Suprapubic skin (tissue), 4 donors: ENCODE measurements around the gene RUSF1. TPM values are rescaled to one million over a fixed set of nuclear protein-coding genes. Genes with fewer than 3 reads are reported as not detected.

Source experiments
- DNase-seq, 2 donors: peaks; one replicate each; pipeline ENCODE4 v3.0.0-alpha.2; 2019; ENCODE audit warnings: low spot score in 2 of 2
- H3K27ac ChIP-seq: fragments of 200-600 bp; sonication (generic); one replicate; pipeline ENCODE4 v1.5.1; 2019
- H3K27me3 ChIP-seq: fragments of 200-600 bp; sonication (generic); one replicate; pipeline ENCODE4 v1.5.1; 2019
- H3K36me3 ChIP-seq: fragments of 200-600 bp; sonication (generic); one replicate; pipeline ENCODE4 v1.5.1; 2019
- H3K4me1 ChIP-seq: fragments of 200-600 bp; sonication (generic); one replicate; pipeline ENCODE4 v1.5.1; 2019
- H3K4me3 ChIP-seq: fragments of 200-600 bp; sonication (generic); one replicate; pipeline ENCODE4 v1.5.1; 2019; ENCODE audit warnings: mild to moderate bottlenecking
- H3K9me3 ChIP-seq: fragments of 200-600 bp; sonication (generic); one replicate; pipeline ENCODE4 v1.5.1; 2019
- EP300 ChIP-seq: sonication (generic); formaldehyde crosslinking; IDR thresholded peaks from one replicate; pipeline ENCODE4 v1.6.1; 2017; ENCODE audit warnings: antibody characterized with exemption
- POLR2A ChIP-seq, 2 donors: fragments of 450-650 bp; IDR thresholded peaks; one replicate each; pipeline ENCODE4 v1.6.1; 2017; ENCODE audit warnings: antibody characterized with exemption in 2 of 2, mild to moderate bottlenecking in 2 of 2, moderate library complexity in 2 of 2
- POLR2AphosphoS5 ChIP-seq, 3 donors: sonication (generic); formaldehyde crosslinking; IDR thresholded peaks; one replicate each; pipeline ENCODE4 v1.6.1; 2017; ENCODE audit warnings: antibody characterized with exemption in 3 of 3
- WGBS: methylation state at CpG from one replicate; pipeline ENCODE4 v1.1.5; 2018; 5-methylcytosine and 5-hydroxymethylcytosine counted together
- total RNA-seq, 4 donors: library from RNA; depleted of rRNA; stranded (reverse); fragments of >200 nt; gene quantifications; one replicate each; pipeline ENCODE4 v1.1.0, GENCODE V29; 2016
- TF ChIP-seq, protein P1 (sequence below), 2 donors: fragments of 200-600 bp in 1 of 2; fragments of 450-650 bp in 1 of 2; sonication (generic) in 1 of 2; IDR thresholded peaks; one replicate each; pipeline ENCODE4 v1.5.1; 2016 to 2019; ENCODE audit warnings: antibody characterized with exemption in 2 of 2, mild to moderate bottlenecking in 1 of 2, moderate library complexity in 1 of 2

The RUSF1 gene
- total RNA-seq, 4 donors from 2014 or later: 44.6 to 109 (median 56.1) TPM

DNA sequence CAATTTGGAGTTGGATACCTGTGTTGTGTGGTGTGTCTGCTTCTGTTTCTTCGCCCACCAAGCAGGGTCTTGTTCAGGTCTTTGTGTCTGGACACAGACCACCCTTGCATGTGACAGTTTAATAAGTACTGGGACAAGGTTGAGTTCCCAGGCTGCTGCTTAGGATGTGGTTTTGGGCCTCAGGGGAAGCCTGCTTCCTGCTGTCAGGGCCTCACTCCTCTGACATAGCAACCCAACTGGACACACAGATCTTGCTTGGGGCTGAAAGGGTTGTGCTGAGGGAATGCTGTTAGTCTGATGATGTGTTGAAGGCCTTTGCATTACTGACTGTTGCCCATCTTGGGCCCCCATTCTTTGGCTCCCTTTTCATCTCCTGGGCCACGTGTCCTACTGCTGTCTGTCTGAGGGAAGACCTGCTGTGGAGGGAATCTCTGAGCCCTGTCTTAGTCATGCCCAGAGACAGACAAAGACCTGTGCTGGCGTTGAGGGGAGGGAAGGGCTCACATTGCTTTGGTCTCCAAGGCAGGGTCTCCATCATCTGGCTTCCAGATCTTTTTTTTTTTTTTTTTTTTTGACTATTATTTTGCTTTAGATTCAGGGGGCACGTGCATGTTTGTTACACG, 40.9 kb downstream of the RUSF1 start:
- Histone ChIP-seq H3K4me3 (no peak overlapping the region), H3K36me3 (peaks cover 45% of the 10 kb centered on the region), H3K4me1 (peaks cover 16% of the 10 kb centered on the region), H3K27ac (no peak overlapping the region), H3K27me3 (no peaks in the 10 kb centered on the region), H3K9me3 (no peaks in the 10 kb centered on the region)
- TF ChIP-seq, protein P1, sequence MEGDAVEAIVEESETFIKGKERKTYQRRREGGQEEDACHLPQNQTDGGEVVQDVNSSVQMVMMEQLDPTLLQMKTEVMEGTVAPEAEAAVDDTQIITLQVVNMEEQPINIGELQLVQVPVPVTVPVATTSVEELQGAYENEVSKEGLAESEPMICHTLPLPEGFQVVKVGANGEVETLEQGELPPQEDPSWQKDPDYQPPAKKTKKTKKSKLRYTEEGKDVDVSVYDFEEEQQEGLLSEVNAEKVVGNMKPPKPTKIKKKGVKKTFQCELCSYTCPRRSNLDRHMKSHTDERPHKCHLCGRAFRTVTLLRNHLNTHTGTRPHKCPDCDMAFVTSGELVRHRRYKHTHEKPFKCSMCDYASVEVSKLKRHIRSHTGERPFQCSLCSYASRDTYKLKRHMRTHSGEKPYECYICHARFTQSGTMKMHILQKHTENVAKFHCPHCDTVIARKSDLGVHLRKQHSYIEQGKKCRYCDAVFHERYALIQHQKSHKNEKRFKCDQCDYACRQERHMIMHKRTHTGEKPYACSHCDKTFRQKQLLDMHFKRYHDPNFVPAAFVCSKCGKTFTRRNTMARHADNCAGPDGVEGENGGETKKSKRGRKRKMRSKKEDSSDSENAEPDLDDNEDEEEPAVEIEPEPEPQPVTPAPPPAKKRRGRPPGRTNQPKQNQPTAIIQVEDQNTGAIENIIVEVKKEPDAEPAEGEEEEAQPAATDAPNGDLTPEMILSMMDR (IDR thresholded peaks at IDR 0.05): no peak
- no peak for TF ChIP-seq POLR2AphosphoS5 (IDR thresholded peaks at IDR 0.05)
- no peak for TF ChIP-seq EP300
- no peak for TF ChIP-seq POLR2A (IDR thresholded peaks at IDR 0.05)
- 72% methylated on average over 5 of the region's 5 CpGs for WGBS
- no peak for DNase-seq

DNA sequence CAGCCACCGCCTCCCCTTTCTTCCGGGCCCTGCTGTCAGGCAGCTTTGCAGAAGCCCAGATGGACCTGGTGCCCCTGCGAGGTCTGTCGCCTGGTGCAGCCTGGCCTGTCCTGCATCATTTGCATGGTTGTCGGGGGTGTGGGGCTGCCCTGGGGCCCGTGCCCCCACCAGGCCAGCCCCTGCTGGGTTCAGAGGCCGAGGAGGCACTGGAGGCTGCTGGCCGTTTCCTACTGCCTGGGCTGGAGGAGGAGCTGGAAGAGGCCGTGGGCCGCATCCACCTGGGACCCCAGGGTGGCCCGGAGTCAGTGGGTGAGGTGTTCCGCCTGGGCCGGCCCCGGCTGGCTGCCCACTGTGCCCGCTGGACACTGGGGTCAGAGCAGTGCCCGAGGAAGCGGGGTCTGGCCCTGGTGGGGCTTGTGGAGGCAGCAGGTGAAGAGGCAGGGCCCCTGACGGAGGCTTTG, 41.8 kb downstream of the RUSF1 start:
- Histone ChIP-seq H3K4me1 (peaks cover 8% of the 10 kb centered on the region), H3K9me3 (no peaks in the 10 kb centered on the region), H3K4me3 (no peak overlapping the region), H3K27me3 (no peaks in the 10 kb centered on the region), H3K27ac (no peak overlapping the region), H3K36me3 (peaks cover 49% of the 10 kb centered on the region)
- 95% methylated on average over 3 of the region's 18 CpGs for WGBS
- no peak for DNase-seq
- no peak for TF ChIP-seq POLR2A (IDR thresholded peaks at IDR 0.05)
- no peak for TF ChIP-seq POLR2AphosphoS5 (IDR thresholded peaks at IDR 0.05)
- TF ChIP-seq EP300: no peak
- TF ChIP-seq, protein P1 (IDR thresholded peaks at IDR 0.05): no peak

DNA sequence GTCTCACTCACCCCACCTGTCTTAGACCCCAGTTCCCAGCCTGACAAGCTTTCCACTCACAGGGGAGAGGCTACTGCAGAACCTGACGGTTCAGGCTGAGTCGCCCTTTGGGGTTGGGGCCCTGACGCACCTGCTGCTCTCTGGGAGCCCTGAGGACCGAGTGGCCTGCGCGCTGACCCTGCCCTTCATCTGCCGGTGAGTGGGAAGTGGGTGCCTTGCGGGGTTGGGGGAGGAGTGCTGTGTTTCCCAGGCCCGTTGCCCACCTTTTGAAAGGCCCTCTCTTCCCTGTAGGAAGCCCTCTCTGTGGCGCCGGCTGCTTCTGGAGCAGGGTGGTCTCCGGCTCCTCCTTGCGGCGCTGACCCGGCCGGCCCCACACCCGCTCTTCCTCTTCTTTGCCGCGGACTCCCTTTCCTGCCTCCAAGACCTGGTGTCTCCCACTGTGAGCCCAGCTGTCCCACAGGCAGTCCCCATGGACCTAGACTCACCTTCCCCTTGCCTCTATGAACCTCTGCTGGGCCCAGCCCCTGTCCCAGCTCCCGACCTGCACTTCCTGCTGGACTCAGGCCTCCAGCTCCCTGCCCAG, 42.3 kb downstream of the RUSF1 start:
- H3K36me3 ChIP-seq: peaks cover 49% of the 10 kb centered on the region
- no peaks in the 10 kb centered on the region for H3K9me3 ChIP-seq
- no peaks in the 10 kb centered on the region for H3K27me3 ChIP-seq
- WGBS: 88% methylated on average over 20 of the region's 20 CpGs
- no peak overlapping the region for H3K27ac ChIP-seq
- peaks cover 8% of the 10 kb centered on the region for H3K4me1 ChIP-seq
- DNase-seq: no peak
- TF ChIP-seq POLR2AphosphoS5 (IDR thresholded peaks at IDR 0.05) (no peak), POLR2A (IDR thresholded peaks at IDR 0.05) (no peak)
- TF ChIP-seq, protein P1 (IDR thresholded peaks at IDR 0.05): no peak
- H3K4me3 ChIP-seq: no peak overlapping the region

DNA sequence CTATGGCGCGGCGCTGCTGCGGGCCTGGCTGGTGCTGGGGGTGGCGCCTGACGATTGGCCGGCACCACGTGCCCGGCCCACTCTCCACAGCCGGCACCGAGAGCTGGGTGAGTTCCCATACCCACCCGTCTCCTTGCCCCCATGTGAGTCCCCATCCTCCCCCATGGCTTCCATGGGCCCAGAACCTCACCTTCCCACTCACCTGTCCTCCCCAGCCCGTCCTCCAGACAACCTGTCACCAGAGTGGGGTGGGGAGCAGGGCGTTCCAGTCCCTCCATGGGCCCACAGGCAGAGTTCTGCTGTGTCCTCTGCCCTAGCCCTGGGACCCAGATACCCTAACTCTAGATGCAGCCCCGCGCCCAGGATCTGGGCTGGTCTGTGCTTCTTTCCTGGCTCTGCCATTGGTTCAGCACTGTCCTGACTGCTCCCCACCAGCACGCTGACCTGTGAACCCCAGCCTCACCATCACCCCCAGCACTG, 43.4 kb downstream of the RUSF1 start:
- Histone ChIP-seq H3K36me3 (peaks cover 49% of the 10 kb centered on the region), H3K9me3 (no peaks in the 10 kb centered on the region), H3K27me3 (no peaks in the 10 kb centered on the region), H3K4me3 (no peak overlapping the region), H3K27ac (no peak overlapping the region), H3K4me1 (peaks cover 16% of the 10 kb centered on the region)
- DNase-seq: no peak
- WGBS: 96% methylated on average over 10 of the region's 17 CpGs
- TF ChIP-seq POLR2A (IDR thresholded peaks at IDR 0.05) (no peak), EP300 (no peak), POLR2AphosphoS5 (IDR thresholded peaks at IDR 0.05) (no peak)
- TF ChIP-seq, protein P1 (IDR thresholded peaks at IDR 0.05): no peak

DNA sequence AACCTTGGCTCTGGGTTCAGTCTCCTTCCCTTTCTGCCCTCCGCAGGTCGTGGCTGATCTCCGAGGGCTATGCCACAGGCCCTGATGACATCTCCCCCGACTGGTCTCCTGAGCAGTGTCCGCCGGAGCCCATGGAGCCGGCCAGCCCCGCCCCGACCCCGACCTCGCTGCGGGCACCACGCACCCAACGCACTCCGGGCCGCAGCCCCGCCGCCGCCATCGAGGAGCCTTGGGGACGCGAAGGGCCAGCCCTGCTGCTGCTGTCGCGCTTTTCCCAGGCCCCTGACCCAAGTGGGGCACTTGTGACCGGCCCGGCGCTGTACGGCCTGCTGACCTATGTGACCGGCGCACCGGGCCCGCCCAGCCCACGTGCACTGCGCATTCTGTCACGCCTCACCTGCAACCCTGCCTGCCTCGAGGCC, 43.8 kb downstream of the RUSF1 start:
- DNase-seq: no peak
- no peak for TF ChIP-seq POLR2A (IDR thresholded peaks at IDR 0.05)
- no peak for TF ChIP-seq EP300
- TF ChIP-seq POLR2AphosphoS5 (IDR thresholded peaks at IDR 0.05): no peak
- TF ChIP-seq, protein P1 (IDR thresholded peaks at IDR 0.05): no peak
- H3K27ac ChIP-seq: no peak overlapping the region
- peaks cover 49% of the 10 kb centered on the region for H3K36me3 ChIP-seq
- 97% methylated on average over 27 of the region's 36 CpGs for WGBS
- H3K9me3 ChIP-seq: no peaks in the 10 kb centered on the region
- no peaks in the 10 kb centered on the region for H3K27me3 ChIP-seq
- H3K4me1 ChIP-seq: peaks cover 16% of the 10 kb centered on the region
- no peak overlapping the region for H3K4me3 ChIP-seq
